NCI-H526 treated with DMSO at 0.1 percent for 48 hours (cell line): Measurements from ENCODE around the gene DDX4.

Source experiments
- DNase-seq: peaks from one replicate; lab custom pipeline; 2025; lab: John Stamatoyannopoulos, UW

The DDX4 gene

GRCh38 chr5:55866485-55866884 lies 128.6 kb downstream of the DDX4 start:
- no peak for DNase-seq
